ENCODE results near the gene OPRL1. TPM values are rescaled to one million over a fixed set of nuclear protein-coding genes. Genes with fewer than 3 reads are reported as not detected.
A peak's percentile ranks its signal among the peaks of the same experiment; 100 is the strongest.

OPRL1 gene
- total and polyA plus RNA-seq, 2 of the 8 experiments (the other 6 are each of a cell fraction or from before 2014, with no cell fraction given): 0.63 to 0.98 TPM

DNA sequence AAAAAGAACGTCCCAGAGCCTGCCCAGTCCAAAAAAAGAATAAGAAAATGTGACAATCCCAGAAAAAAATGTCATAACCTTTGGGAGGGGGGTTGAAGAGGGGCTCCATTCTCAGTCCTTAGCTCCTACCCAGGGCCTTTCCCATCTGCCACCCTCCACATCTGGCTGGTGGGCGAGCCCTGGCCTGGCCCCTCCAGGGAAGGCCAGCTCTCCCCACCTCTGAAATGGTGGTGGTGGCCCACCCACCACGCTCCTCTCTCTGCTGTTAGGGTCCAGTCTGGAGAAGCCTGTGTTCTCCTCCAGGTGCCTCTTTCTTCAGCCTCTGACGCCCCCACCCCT, 979 bp upstream of the OPRL1 start:
- H3K4me1 ChIP-seq (replicated peaks in 1 of 4; ENCODE audit: control insufficient read depth in 3 of 4, insufficient read depth in 4 of 4, low read length in 3 of 4): peaks cover 0 to 30% (median 15%) of the 10 kb centered on the region in 4 experiments; a peak in 5 of 7 replicates
- H3K18ac ChIP-seq (ENCODE audit: extremely low read depth, low read length): peak overlapping the region; percentile 71; the same call in 1 of the 2 replicates
- no peak overlapping the region for H2BK5ac ChIP-seq (ENCODE audit: low read depth, low read length)
- no peak overlapping the region for H3K4ac ChIP-seq (replicated peaks; ENCODE audit: insufficient read length, low read depth, low read length)
- H3K9ac ChIP-seq (replicated peaks in 1 of 4; ENCODE audit: extremely low read depth in 1 of 4, low read depth in 3 of 4, low read length in 3 of 4): no peak overlapping the region
- no peak overlapping the region for H3K56ac ChIP-seq (replicated peaks; ENCODE audit: insufficient read length, low read depth, low read length)
- H2BK20ac ChIP-seq (ENCODE audit: low read length): no peak overlapping the region
- H3K23me2 ChIP-seq (ENCODE audit: low read depth, low read length): peaks cover 18% of the 10 kb centered on the region; the same call in 1 of the 2 replicates
- no peak overlapping the region for H4K8ac ChIP-seq (ENCODE audit: extremely low read depth, insufficient read depth, low read length)
- no peak overlapping the region for H2AFZ ChIP-seq (ENCODE audit: low read length)
- no peaks in the 10 kb centered on the region for H3K79me1 ChIP-seq (ENCODE audit: low read depth, low read length)
- H2AK5ac ChIP-seq (ENCODE audit: low read depth, low read length): no peak overlapping the region
- H3K14ac ChIP-seq (ENCODE audit: insufficient read length): no peak overlapping the region
- FAIRE-seq (no peak), DNase-seq (ENCODE audit: low read depth in 1 of 2, low spot score in 2 of 2) (no peak)
- H3K4me3 ChIP-seq (ENCODE audit: extremely low read depth in 1 of 4, insufficient read depth in 2 of 4, low read depth in 3 of 4, low read length in 4 of 4): peak overlapping the region; percentile 60 to 92 (median 71)
- H3K23ac ChIP-seq (ENCODE audit: insufficient read length): no peak overlapping the region
- no peak overlapping the region for H2BK15ac ChIP-seq (ENCODE audit: low read length)
- H2BK120ac ChIP-seq (replicated peaks; ENCODE audit: low read depth, low read length): no peak overlapping the region
- no peak overlapping the region for H4K5ac ChIP-seq (ENCODE audit: insufficient read length, low read depth, low read length)
- peaks cover 1 to 31% (median 24%) of the 10 kb centered on the region in 4 experiments for H3K27me3 ChIP-seq (replicated peaks in 1 of 4; ENCODE audit: control insufficient read depth in 3 of 4, extremely low read depth in 1 of 4, insufficient read depth in 3 of 4, low read length in 3 of 4)
- CTCF ChIA-PET (ENCODE audit: partially characterized antibody): interaction anchor here (1.6 to 13.0 kb wide), 6 partner anchors 10 to 39 kb away, joined by 5 to 144 read pairs (median 25); partner anchors contain the start of genes SOX18 and TCEA2
- H3K9me3 ChIP-seq (ENCODE audit: insufficient read depth in 2 of 2, low read depth in 1 of 2, low read length in 1 of 2): no peaks in the 10 kb centered on the region
- WGBS, 2 experiments (ENCODE audit: extremely low coverage in 1 of 2, insufficient coverage in 1 of 2, insufficient read length in 1 of 2, insufficient replicate concordance in 2 of 2, low coverage in 1 of 2, low lambda C conversion rate in 2 of 2, missing lambda C conversion rate in 1 of 2): 59% methylated on average over 4 of the region's 4 CpGs; no CpG with 5 or more reads in 1 of the 2 experiments
- H2BK12ac ChIP-seq (ENCODE audit: low read depth, low read length): no peak overlapping the region
- H3K4me2 ChIP-seq (ENCODE audit: insufficient read depth in 1 of 2, low read depth in 2 of 2, low read length in 2 of 2): peak overlapping the region; percentile 67 to 78
- no peak overlapping the region for H4K91ac ChIP-seq (replicated peaks; ENCODE audit: insufficient read length, low read length)
- POLR2A ChIA-PET (ENCODE audit: partially characterized antibody): interaction anchor here (0.6 to 4.6 kb wide), 4 partner anchors 13 to 212 kb away, joined by 3 to 27 read pairs (median 4); partner anchors contain the start of gene TCEA2
- peaks cover 0 to 4% of the 10 kb centered on the region in 2 experiments for H4K20me1 ChIP-seq (replicated peaks in 1 of 2; ENCODE audit: control insufficient read depth in 1 of 2, insufficient read depth in 2 of 2, low read length in 2 of 2)
- H3K79me2 ChIP-seq (ENCODE audit: control insufficient read depth in 1 of 2, insufficient read depth in 2 of 2, low read length in 2 of 2): no peaks in the 10 kb centered on the region
- H3K27ac ChIP-seq (ENCODE audit: low read depth, low read length): no peak overlapping the region
- peaks cover 0 to 1% (median under 1%) of the 10 kb centered on the region in 4 experiments; a peak in 3 of 8 replicates for H3K36me3 ChIP-seq (ENCODE audit: control insufficient read depth in 2 of 4, insufficient read depth in 4 of 4, low read length in 3 of 4)
- TF ChIP-seq SP2 (IDR thresholded peaks at IDR 0.05; ENCODE audit: low read length) (no peak), ASH2L (IDR thresholded peaks at IDR 0.05; ENCODE audit: low read length) (no peak), BRCA1 (IDR thresholded peaks at IDR 0.05; ENCODE audit: low read depth, low read length) (no peak), BACH1 (IDR thresholded peaks at IDR 0.05; ENCODE audit: low read length) (no peak), RAD21 (IDR thresholded peaks at IDR 0.05 in 1 of 2, conservative IDR thresholded peaks at IDR 0.05 in 1 of 2; ENCODE audit: low read depth in 2 of 2, low read length in 2 of 2) (no peak), CBX8 (IDR thresholded peaks at IDR 0.05; ENCODE audit: borderline replicate concordance, low read depth, low read length) (no peak), RFX5 (IDR thresholded peaks at IDR 0.05; ENCODE audit: borderline replicate concordance, low read depth, low read length) (no peak), SP4 (IDR thresholded peaks at IDR 0.05; ENCODE audit: low read length) (no peak), TAF7 (optimal IDR thresholded peaks at IDR 0.05; ENCODE audit: borderline replicate concordance, low read depth, low read length) (no peak), KDM4A (IDR thresholded peaks at IDR 0.05; ENCODE audit: low read depth, low read length, severe bottlenecking) (no peak), RBBP5 (IDR thresholded peaks at IDR 0.05; ENCODE audit: borderline replicate concordance, low read depth, low read length) (no peak), SRF (IDR thresholded peaks at IDR 0.05; ENCODE audit: low read depth, low read length) (no peak), KDM5A (IDR thresholded peaks at IDR 0.05; ENCODE audit: low read length) (no peak), JUN (IDR thresholded peaks at IDR 0.05; ENCODE audit: low read depth, low read length) (no peak), TAF1 (IDR thresholded peaks at IDR 0.05; ENCODE audit: low read depth, low read length) (no peak)
